GF-D8 (cell line): ENCODE measurements around the gene ITIH1.
"Not testable (repeated sequence)": the region's sequence is repeated elsewhere in the genome, so short reads cannot be mapped to it uniquely, and the experiment has no call there.

Experiments used
- DNase-seq: peaks from one replicate; lab custom pipeline; 2025; lab: John Stamatoyannopoulos, UW

ITIH1 gene, protein sequence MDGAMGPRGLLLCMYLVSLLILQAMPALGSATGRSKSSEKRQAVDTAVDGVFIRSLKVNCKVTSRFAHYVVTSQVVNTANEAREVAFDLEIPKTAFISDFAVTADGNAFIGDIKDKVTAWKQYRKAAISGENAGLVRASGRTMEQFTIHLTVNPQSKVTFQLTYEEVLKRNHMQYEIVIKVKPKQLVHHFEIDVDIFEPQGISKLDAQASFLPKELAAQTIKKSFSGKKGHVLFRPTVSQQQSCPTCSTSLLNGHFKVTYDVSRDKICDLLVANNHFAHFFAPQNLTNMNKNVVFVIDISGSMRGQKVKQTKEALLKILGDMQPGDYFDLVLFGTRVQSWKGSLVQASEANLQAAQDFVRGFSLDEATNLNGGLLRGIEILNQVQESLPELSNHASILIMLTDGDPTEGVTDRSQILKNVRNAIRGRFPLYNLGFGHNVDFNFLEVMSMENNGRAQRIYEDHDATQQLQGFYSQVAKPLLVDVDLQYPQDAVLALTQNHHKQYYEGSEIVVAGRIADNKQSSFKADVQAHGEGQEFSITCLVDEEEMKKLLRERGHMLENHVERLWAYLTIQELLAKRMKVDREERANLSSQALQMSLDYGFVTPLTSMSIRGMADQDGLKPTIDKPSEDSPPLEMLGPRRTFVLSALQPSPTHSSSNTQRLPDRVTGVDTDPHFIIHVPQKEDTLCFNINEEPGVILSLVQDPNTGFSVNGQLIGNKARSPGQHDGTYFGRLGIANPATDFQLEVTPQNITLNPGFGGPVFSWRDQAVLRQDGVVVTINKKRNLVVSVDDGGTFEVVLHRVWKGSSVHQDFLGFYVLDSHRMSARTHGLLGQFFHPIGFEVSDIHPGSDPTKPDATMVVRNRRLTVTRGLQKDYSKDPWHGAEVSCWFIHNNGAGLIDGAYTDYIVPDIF

GRCh38 chr3:52777127-52777958 lies at the start of gene ITIH1:
Gene ITIH1 (plus strand): TSS chr3:52777599. CDS start chr3:52777616, 17 bp downstream.
- no peak for DNase-seq

DNA sequence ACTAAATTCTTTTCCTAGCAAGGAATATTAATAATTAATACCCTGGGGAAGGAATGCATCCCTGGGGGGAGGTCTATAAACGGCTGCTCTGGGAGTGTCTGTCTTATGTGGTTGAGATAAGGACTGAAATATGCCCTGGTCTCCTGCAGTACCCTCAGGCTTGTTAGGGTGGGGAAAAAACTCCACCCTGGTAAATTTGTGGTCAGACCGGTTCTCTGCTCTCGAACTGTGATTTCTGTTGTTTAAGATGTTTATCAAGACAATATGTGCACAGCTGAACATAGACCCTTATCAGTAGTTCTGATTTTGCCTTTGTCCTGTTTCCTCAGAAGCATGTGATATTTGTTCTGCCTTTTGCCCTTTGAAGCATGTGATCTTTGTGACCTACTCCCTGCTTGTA lies 48.6 kb upstream of the ITIH1 start:
- not testable (repeated sequence) for DNase-seq

GRCh38 chr3:52730681-52731080 lies 46.7 kb upstream of the ITIH1 start:
- no peak for DNase-seq

DNA sequence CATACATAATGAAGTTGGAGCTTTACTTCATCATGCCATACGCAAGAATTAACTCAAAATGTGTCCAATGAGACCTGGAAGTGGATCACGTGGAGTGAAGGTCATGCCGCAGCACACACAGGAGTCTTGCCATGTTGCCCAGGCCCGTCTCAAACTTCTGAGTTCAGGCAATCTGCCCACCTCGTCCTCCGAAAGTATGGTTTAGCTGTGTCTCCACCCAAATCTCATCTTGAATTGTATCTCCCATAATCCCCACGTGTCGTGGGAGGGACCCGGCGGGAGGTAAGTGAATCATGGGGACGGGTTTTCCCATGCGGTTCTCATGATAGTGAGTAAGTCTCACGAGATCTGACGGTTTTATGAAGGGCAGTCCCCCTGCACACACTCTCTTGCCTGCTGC lies 45.8 kb upstream of the ITIH1 start:
- no peak for DNase-seq

- no peak for DNase-seq
Observed at GRCh38 chr3:52733256-52733891, 44.0 kb upstream of the ITIH1 start.

DNA sequence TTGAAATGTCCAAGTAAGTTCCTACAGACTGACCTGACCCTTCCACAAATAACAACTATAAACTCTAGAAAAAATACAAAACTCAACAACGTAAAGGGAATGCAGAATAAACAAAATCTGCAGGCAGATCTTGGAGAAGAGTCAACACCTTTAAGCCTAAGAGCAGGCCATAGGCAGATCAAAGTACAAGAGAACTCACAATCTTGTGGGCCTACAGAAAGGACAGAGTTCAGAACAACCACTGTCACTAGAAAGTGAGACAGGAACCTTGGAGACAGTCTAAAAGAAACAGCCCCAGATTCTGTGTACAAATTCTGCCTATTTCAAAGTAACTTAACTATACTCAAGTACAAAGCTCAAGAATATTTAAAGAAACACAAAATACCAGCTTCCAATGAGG lies 37.7 kb upstream of the ITIH1 start:
- DNase-seq, result no peak

DNA sequence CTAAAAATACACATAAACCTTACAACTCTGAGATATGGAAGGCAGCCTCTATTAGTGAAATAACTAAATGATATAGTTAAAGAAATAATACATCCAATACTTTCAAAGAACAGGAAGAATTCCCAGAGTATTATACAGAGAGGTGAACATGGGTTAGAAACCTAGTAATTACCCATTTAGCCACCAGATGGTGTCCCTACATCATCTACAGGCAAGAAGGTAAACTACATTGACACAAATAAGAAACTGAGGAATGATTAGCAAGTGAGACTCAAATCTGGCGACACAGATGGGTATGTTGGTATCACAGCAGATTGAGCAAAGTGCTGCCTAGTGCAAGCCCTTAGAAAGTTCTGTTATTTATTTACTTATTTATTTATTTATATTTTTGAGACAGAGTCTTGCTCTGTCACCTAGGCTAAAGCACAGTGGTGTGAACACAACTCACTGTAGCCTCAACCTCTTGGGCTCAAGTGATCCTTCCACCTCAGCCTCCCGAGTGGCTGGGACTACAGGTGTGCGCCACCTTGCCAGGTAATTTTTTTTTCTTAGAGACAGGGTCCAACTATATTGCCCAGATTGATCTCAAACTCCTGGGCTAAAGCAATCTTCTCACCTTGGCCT lies 34.9 kb upstream of the ITIH1 start:
- no peak for DNase-seq

DNA sequence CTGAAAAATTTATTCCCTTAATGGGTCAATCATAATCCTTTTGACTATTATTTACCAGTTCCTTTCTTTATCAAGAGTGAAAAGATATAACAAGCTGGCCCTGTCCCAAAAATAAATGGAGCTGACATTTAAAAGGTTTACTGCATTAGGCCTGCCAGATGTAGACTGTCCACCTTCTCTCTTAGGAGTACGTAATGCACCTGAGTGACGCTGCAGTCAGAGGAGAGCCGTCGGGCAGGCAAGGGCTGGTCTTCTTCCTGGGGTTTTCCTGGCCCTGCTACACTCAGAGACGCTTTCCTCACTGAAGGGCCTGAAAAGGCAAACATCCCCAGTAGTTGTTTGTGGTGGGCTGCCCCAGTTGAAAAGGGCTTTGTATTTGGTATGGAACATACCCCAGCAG lies 34.2 kb upstream of the ITIH1 start:
- DNase-seq, result no peak

DNA sequence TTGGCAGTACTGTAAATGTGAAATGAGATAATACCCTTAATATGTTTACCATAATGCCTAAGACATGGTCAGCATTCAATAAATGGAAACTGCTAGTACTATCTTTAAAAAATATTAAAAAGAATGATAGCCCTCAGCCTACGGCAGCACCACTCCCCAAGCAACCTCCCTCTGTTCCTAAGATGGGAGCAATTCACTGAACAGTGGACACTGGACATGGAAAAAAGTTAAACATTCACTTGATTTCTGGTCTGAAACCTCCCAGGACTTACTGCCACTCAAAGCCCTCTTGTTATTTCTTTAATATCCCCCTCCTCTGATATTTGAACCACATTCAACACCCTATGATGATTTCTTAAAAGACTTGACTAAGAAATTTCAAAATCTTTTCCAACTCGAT lies 33.7 kb upstream of the ITIH1 start:
- DNase-seq, result no peak

- no peak for DNase-seq
Observed at GRCh38 chr3:52752045-52752660, 25.2 kb upstream of the ITIH1 start.

DNA sequence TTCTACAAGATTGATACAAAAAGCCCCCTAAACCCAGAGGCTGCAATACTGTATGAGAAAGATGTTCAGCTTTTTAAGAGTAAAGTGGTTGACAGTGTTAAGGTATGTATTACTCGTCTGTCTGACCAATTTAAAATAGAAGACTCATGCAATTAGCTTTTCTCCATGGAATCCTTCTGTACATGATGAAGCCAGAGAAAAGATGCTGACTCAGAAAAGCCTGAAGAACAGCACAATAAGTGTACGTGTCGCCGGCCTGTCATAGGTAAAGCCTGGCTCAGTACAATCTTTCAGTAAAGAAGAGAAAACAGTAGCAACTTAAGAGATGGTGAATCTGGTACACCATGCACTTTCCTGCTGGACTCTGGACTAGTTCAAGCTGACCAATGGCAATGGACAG lies 23.0 kb upstream of the ITIH1 start:
- no peak for DNase-seq

GRCh38 chr3:52756141-52756540 lies 21.3 kb upstream of the ITIH1 start:
- no peak for DNase-seq

- no peak for DNase-seq
Observed at GRCh38 chr3:52763466-52763865, 13.9 kb upstream of the ITIH1 start.

GRCh38 chr3:52769786-52770455 lies 7.5 kb upstream of the ITIH1 start:
- no peak for DNase-seq

- DNase-seq, result peak; percentile 86
Observed at GRCh38 chr3:52770496-52771333, 6.7 kb upstream of the ITIH1 start, which contains the start of gene NEK4. Gene NEK4 (minus strand): TSS chr3:52770940. CDS start chr3:52770746, 194 bp downstream.

DNA sequence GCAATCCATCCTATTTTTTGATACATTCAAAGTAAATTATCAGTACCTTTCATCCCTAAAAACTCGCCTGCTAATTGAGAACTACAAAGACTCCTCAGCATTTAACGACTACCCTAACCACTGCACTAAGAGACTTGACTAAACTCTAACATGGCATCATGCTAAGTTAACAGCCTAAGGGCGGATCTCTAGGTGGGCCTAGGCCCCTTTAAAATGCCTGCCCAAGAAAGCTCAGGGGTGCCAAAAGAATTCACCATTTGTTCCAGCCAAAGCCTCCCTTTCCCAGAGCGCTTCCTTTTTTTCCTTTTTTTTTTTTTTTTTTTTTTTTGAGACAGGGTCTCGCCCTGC lies 6.1 kb upstream of the ITIH1 start:
- DNase-seq, result no peak

DNA sequence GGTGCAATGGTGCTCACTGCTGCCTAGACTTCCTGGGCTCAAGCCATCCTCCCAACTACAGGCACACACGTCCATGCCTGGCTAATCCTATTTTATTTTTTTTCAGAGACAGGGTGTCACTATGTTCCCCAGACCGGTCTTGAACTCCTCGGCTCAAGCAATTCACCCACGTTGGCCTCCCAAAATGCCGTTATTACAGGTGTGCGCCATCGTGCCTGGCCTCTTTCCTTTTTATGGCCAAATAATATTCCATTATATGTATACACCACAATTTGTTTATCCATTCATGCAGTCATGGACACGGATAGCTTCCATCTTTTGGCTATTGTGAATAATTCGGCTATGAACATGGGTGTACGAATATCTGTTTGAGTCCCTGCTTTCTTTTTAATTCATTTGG lies 5.7 kb upstream of the ITIH1 start:
- no peak for DNase-seq

- DNase-seq, result no peak
Observed at GRCh38 chr3:52773361-52774065, 3.9 kb upstream of the ITIH1 start.
